Osteoblast (primary cell): ENCODE measurements around the gene FARS2. TPM values are rescaled to one million over a fixed set of nuclear protein-coding genes. Genes with fewer than 3 reads are reported as not detected.
"Not testable (repeated sequence)": the region's sequence is repeated elsewhere in the genome, so short reads cannot be mapped to it uniquely, and the experiment has no call there.

ENCODE experiments used
- DNase-seq: peaks from one replicate; pipeline ENCODE4 v3.0.0; 2011; ENCODE audit warnings: low spot score, mixed read lengths; ENCODE audit not compliant: insufficient read length; ENCODE audit errors: missing footprints
- H2AFZ ChIP-seq: 2 replicates; pipeline ENCODE4 v1.6.0; 2011; ENCODE audit warnings: mild to moderate bottlenecking, low read length
- H3K27ac ChIP-seq: 2 replicates; pipeline ENCODE4 v1.5.1; 2011; ENCODE audit warnings: mild to moderate bottlenecking, low read depth, low read length, moderate library complexity
- H3K27me3 ChIP-seq: 2 replicates; pipeline ENCODE4 v1.6.0; 2012; ENCODE audit warnings: mild to moderate bottlenecking, control low read depth, inconsistent platforms, low read length, moderate library complexity; ENCODE audit not compliant: insufficient read depth
- H3K36me3 ChIP-seq: 2 replicates; pipeline ENCODE4 v1.5.1; 2011; ENCODE audit warnings: mild to moderate bottlenecking, low read length, control low read depth, moderate library complexity; ENCODE audit not compliant: insufficient read depth
- H3K4me1 ChIP-seq: 2 replicates; pipeline ENCODE4 v1.5.1; 2011; ENCODE audit warnings: mild to moderate bottlenecking, low read length, control low read depth, moderate library complexity; ENCODE audit not compliant: insufficient read depth
- H3K4me2 ChIP-seq: 2 replicates; pipeline ENCODE4 v1.6.0; 2011; ENCODE audit warnings: mild to moderate bottlenecking, low read length; ENCODE audit not compliant: insufficient read depth
- H3K4me3 ChIP-seq: fragments of 200-600 bp; sonication (generic); 3 replicates; pipeline ENCODE4 v1.5.1; 2012; ENCODE audit warnings: mild to moderate bottlenecking, low read length, inconsistent platforms; ENCODE audit not compliant: insufficient read depth
- H3K79me2 ChIP-seq: 2 replicates; pipeline ENCODE4 v1.6.0; 2012; ENCODE audit warnings: mild to moderate bottlenecking, low read length, control low read depth, inconsistent platforms; ENCODE audit not compliant: insufficient read depth
- H3K9me3 ChIP-seq: 2 replicates; pipeline ENCODE4 v1.5.1; 2011; ENCODE audit warnings: low read depth, low read length, control low read depth
- H4K20me1 ChIP-seq: 2 replicates; pipeline ENCODE4 v1.6.0; 2012; ENCODE audit warnings: mild to moderate bottlenecking, low read length, control low read depth; ENCODE audit not compliant: insufficient read depth
- total RNA-seq: library from RNA; depleted of rRNA; stranded (reverse); fragments of >200 nt; gene quantifications from 2 replicates; pipeline ENCODE4 v1.2.3, GENCODE V29; 2012
- TF ChIP-seq, protein P1 (sequence below): IDR thresholded peaks from 2 replicates; pipeline ENCODE4 v1.5.1; 2011; ENCODE audit warnings: mild to moderate bottlenecking, low read depth, low read length, moderate library complexity; ENCODE audit errors: extremely low read depth

The FARS2 gene
- total RNA-seq, 1 donor: 29.7 TPM

DNA sequence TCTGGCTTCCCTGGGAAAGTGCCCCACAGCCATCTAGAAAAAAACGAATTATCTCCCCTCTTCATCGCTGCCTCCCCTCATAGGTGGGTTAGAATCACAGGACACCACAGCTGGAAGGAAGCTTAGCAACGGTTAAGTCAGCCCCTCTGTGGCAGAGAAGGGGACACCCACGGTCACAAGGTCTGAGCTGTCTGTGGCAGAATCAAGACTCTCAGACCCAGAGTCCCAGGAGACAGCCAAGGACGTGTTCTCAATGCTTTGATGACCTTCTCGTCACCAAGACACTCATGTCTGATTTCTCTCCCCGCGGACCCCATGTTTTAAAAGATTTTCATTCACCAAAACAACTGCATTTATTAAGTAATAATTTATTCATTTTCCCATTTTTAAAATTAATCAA is 523.9 kb downstream of the FARS2 start:
- Histone ChIP-seq H3K36me3 (no peaks in the 10 kb centered on the region), H4K20me1 (no peaks in the 10 kb centered on the region), H3K9me3 (no peaks in the 10 kb centered on the region), H3K4me3 (no peak overlapping the region), H3K4me1 (no peaks in the 10 kb centered on the region), H2AFZ (no peak overlapping the region), H3K79me2 (no peaks in the 10 kb centered on the region), H3K4me2 (no peak overlapping the region), H3K27ac (no peak overlapping the region), H3K27me3 (no peaks in the 10 kb centered on the region)
- TF ChIP-seq, protein P1, sequence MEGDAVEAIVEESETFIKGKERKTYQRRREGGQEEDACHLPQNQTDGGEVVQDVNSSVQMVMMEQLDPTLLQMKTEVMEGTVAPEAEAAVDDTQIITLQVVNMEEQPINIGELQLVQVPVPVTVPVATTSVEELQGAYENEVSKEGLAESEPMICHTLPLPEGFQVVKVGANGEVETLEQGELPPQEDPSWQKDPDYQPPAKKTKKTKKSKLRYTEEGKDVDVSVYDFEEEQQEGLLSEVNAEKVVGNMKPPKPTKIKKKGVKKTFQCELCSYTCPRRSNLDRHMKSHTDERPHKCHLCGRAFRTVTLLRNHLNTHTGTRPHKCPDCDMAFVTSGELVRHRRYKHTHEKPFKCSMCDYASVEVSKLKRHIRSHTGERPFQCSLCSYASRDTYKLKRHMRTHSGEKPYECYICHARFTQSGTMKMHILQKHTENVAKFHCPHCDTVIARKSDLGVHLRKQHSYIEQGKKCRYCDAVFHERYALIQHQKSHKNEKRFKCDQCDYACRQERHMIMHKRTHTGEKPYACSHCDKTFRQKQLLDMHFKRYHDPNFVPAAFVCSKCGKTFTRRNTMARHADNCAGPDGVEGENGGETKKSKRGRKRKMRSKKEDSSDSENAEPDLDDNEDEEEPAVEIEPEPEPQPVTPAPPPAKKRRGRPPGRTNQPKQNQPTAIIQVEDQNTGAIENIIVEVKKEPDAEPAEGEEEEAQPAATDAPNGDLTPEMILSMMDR: no peak
- DNase-seq: no peak

GRCh38 chr6:5786321-5786968 is 525.1 kb downstream of the FARS2 start:
- Histone ChIP-seq H3K27me3 (no peaks in the 10 kb centered on the region), H3K4me1 (no peaks in the 10 kb centered on the region), H4K20me1 (no peaks in the 10 kb centered on the region), H3K4me3 (no peak overlapping the region), H3K79me2 (no peaks in the 10 kb centered on the region), H3K36me3 (no peaks in the 10 kb centered on the region), H2AFZ (no peak overlapping the region), H3K9me3 (no peaks in the 10 kb centered on the region), H3K27ac (no peak overlapping the region), H3K4me2 (no peak overlapping the region)
- DNase-seq: no peak
- TF ChIP-seq, protein P1: no peak

GRCh38 chr6:5786969-5787720 is 525.8 kb downstream of the FARS2 start:
- no peaks in the 10 kb centered on the region for H3K4me1 ChIP-seq
- no peak overlapping the region for H3K27ac ChIP-seq
- H3K4me2 ChIP-seq: no peak overlapping the region
- H2AFZ ChIP-seq: no peak overlapping the region
- no peaks in the 10 kb centered on the region for H4K20me1 ChIP-seq
- DNase-seq: no peak
- no peaks in the 10 kb centered on the region for H3K27me3 ChIP-seq
- no peak overlapping the region for H3K4me3 ChIP-seq
- no peaks in the 10 kb centered on the region for H3K9me3 ChIP-seq
- no peaks in the 10 kb centered on the region for H3K79me2 ChIP-seq
- TF ChIP-seq, protein P1: no peak
- no peaks in the 10 kb centered on the region for H3K36me3 ChIP-seq

DNA sequence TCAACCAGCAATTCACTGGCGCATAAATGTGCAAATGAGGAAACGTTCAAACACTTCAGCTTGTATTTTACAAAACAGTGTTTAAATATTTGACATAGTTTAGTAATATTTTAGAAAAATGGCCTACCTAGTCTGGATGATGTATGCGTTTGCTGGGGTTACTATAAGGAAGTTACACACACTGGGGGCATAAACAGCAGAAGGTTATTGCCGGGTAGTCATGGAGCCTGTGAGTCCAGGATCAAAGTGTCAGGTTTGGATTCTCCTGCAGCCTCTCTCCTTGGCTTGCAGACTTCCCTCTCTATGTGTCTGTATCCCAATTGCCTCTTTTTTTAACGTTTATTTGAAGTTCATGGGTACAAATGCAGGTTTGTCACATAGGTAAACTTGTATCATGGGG is 528.1 kb downstream of the FARS2 start:
- H3K79me2 ChIP-seq, H3K27ac ChIP-seq, H2AFZ ChIP-seq, H3K4me2 ChIP-seq, H4K20me1 ChIP-seq, H3K4me3 ChIP-seq, H3K36me3 ChIP-seq, DNase-seq, H3K4me1 ChIP-seq, H3K27me3 ChIP-seq, H3K9me3 ChIP-seq: not testable (repeated sequence)

DNA sequence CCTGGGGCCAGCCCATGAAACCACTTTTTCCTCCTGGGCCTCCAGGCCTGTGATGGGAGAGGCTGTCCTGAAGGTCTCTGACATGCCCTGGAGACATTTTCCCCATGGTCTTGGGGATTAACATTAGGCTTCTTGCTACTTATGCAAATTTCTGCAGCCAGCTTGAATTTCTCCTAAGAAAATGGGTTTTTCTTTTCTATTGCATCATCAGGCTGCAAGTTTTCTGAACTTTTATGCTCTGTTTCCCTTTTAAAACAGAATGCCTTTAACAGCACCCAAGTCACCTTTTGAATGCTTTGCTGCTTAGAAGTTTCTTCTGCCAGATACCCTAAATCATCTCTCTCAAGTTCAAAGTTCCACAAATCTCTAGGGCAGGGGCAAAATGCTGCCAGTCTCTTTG is 535.2 kb downstream of the FARS2 start:
- H3K4me1 ChIP-seq, DNase-seq, H4K20me1 ChIP-seq, H3K27me3 ChIP-seq, H2AFZ ChIP-seq, H3K36me3 ChIP-seq, H3K27ac ChIP-seq, H3K4me2 ChIP-seq, H3K9me3 ChIP-seq, H3K79me2 ChIP-seq, H3K4me3 ChIP-seq: not testable (repeated sequence)

DNA sequence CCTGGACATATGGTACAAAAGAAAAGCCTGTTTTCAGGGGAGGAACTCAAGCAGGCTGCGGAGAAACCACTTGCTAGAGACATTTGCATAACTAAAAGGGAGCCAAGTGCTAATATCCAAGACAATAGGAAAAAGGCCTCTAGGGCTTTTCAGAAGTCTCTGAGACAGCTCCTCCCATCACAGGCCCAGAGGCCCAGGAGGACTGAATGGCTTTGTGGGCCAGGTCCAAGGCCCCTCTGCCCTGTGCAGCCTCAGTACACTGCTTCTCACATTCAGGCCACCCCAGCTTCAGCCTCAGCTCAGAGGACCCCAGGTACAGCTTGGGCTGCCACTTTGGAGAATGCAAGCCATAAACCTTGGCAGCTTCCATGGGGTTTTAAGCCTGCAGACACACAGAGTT is 545.1 kb downstream of the FARS2 start:
- H3K4me3 ChIP-seq, H3K4me1 ChIP-seq, H2AFZ ChIP-seq, H3K79me2 ChIP-seq, H3K27me3 ChIP-seq, H3K36me3 ChIP-seq, H3K27ac ChIP-seq, H3K4me2 ChIP-seq, DNase-seq, H4K20me1 ChIP-seq, H3K9me3 ChIP-seq: not testable (repeated sequence)
